HG03159 (cell line): ENCODE data around the gene TSPAN14.
"Not testable (repeated sequence)": the region's sequence is repeated elsewhere in the genome, so short reads cannot be mapped to it uniquely, and the experiment has no call there.

Experiments
- ATAC-seq: cut with Tn5 transposase; IDR thresholded peaks from one replicate; pipeline ENCODE4 v1.9.1; 2021; ENCODE audit warnings: mild to moderate bottlenecking, moderate library complexity; ENCODE audit not compliant: unreplicated experiment

TSPAN14 gene

DNA sequence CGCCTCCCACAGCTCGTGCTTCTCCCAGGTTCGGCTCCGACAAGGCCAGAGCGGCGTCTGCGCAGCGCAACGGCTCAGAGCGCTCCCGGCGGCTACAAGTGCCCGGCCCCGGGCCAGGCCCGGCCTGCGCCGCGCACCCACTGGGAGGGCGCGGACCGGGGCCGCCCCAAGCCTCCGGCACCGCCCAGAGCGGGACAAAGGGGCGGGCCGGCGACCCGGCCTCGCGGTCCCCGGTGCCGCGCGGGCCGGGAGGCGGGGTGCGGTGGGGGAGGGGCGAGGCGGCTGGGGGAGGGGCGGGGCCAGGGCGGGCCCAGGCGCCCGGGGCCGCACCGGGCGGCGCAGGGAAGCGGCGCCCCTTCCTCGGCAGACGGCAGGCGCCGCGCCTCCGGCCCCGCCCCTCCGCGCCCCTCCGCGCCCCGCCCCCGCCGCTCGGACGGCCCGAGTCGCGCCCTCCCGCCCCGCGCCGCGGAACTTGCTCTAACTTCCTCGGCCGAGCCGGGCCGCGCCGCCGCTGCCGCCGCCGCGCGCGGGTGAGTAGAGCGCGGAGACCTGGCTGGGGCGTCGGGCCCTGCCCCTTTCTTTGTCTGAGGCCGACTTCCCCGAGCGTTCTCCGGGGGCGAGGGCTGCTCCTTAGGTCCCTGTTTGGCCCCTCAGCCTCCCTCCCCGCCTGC lies at the start of gene TSPAN14:
Gene TSPAN14, plus strand, starts transcription at position 469 of the 671 bp plus-strand sequence. CDS start 34,924 bp downstream, outside the sequence.
- peak; percentile 61 for ATAC-seq

DNA sequence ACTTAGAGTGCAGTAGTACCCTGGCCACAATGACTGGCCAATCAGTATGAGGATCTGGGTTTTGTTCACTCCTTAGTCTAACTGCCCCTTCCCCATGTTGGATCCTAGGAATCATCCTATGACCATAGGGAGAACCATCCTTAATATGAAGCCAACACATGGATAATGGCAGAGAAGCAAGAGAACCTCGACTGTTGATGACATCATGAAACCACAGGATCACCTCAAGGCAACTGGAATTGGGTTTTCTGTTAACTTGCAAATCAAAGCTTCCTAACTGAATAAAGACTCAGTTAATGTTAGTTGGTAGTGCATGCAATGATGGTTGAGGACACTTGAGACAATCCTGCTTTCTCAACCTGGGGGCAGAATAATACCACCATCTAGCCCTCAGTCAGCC lies 49.1 kb upstream of the TSPAN14 start:
- no peak for ATAC-seq

GRCh38 chr10:80405626-80406025 lies 48.5 kb upstream of the TSPAN14 start:
- ATAC-seq, result no peak

GRCh38 chr10:80406204-80406603 lies 47.9 kb upstream of the TSPAN14 start:
- ATAC-seq, result no peak

GRCh38 chr10:80407812-80408241 lies 46.3 kb upstream of the TSPAN14 start:
- ATAC-seq, result peak; percentile 26

DNA sequence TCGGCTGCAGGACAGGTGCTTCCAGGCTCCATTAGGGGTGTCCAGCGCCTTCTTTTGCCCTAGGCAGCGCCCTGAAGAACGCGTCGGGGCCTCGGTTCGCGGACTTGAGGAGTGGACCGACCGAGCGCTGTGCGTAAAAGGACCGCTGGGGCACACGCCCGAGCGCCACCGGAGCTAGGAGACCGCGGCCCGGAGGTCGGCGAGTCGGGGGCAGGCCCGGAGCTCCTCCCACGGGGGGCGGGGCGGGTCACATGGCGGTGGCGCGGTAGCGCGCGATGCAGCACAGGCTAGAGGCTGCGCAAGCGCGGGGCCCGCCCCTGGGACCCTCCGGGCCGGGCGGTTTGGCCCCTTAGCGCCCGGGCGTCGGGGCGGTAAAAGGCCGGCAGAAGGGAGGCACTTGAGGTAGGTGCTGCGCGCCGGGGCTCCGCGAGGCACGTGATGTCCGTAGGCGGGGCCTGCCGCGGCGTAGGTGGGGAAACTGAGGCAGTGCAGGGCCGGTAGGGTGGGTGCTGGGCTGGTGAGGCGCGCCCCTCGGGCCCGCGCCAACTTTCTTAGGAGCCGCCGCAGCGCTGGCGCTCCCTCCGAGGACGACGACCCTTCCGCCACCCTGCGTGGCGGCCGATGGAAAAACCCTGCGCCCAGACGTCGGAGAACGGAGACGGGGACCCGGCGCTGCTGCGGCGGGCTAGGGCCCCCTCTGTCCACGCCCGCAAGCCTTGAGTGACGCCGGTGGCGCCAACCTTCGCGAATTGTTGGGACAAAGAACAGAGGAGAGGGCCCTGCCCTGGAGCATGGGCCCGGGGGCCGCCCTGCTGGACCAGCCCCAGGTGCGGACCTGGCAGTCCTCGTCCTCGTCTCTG lies 45.6 kb upstream of the TSPAN14 start, which contains the start of gene PRXL2A:
Gene PRXL2A, plus strand, starts transcription at position 310 of the 860 bp plus-strand sequence. CDS start 11,917 bp downstream, outside the sequence.
- ATAC-seq, result peak; percentile 91

- no peak for ATAC-seq
Observed at GRCh38 chr10:80409121-80409520, 45.0 kb upstream of the TSPAN14 start.

GRCh38 chr10:80410122-80410521 lies 44.0 kb upstream of the TSPAN14 start:
- ATAC-seq, result no peak

- no peak for ATAC-seq
Observed at GRCh38 chr10:80410578-80411145, 43.4 kb upstream of the TSPAN14 start.

DNA sequence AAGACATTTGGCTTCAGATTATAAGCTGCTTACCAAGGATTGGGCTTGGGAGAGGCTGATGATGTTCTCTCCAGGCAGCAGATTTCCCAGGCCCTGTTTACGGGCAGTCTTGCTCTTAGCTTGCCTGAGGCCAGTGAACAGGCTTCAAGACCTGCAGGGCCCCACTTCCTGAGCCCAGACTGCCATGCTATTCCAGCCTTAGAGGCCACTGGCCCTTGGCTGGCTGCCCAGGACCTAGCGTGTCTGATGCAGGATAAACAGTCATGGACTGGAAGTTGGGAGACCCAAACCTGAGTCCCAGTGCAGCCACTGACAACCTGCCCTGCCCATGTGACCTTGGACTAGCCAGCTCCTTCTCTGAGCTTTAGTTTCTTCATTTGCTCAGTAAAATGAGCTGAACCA lies 42.8 kb upstream of the TSPAN14 start:
- no peak for ATAC-seq

DNA sequence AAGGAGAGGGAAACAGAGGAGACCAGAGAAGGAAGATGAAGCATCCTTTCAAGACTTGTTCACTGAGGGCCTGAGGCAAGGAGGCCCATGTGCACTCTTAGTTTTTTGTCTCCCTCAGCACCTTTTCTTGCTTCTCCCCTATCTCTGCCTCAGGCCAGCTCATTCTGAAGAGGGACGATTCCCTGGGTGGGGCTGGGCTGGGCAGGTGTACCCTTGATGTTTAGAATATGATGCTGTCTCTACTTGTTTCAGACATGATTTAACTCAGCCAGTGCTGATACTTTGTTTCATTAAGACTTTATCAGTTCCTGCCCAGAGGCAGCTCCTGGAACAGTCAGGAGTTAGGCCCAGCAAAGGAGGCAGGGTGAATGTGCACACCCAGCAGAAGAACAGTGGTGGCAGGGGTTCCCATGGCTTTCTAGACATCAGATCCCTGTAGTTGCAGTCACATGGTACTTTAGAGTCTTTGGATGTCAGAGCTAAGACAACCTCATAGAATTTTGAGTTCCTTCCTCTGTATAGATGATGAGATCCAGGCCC lies 42.4 kb upstream of the TSPAN14 start:
- ATAC-seq, result no peak

DNA sequence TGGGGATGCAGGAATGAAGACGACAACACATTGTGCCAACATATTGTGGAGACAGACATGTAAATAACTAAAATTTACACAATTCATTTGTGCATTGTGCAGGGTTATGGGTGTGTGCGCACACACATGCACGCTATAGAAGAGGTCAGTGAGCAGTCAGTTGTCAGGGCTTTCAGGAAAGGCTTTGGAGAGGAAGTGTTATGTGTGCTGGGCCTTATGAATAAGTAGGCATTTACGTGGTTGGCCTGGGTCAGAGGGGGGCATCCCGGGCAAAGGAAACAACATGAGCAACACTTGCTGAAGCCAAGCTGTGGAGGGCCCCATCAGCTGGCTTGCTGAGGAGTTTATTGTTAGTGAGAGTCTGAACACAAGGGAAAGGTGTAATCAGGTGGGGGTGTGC lies 41.6 kb upstream of the TSPAN14 start:
- no peak for ATAC-seq

DNA sequence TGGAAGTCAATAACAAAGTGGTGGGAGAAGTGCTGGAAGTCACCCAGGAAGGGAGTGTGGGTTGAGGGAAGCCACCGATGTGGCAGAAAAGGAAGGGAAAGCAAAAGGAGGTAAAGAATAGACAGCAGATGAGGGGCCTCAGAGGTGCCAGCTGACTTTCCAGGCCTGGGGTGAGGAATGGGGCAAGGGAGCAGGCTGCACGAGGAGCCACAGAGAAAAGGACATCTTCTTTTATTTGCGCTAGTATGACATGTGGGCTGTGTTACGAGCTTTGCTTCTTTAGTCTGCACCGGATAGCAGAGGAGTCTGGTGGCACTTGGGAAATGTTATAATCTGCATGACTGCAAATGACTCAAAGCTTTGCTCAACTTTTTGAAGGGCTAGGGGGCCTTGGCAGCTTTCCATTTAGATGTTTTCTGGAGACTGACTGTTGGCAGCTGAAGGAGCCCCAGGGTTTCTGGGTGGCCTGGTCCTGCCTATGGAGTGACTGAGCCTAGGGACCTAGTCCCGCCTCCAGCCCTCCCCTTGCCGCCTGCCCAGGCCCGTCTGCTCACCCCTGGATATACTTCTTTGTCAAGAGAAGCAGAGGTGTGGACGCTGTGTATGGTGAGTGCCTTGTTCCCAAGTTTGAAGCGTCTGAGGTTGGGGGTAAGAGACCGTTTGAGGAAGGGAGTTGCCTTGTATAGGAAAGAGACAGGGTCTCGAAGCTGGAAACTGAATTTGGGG lies 40.7 kb upstream of the TSPAN14 start:
- ATAC-seq, result no peak

GRCh38 chr10:80414142-80414895 lies 39.8 kb upstream of the TSPAN14 start:
- ATAC-seq, result no peak

- ATAC-seq, result no peak
Observed at GRCh38 chr10:80415734-80416478, 38.2 kb upstream of the TSPAN14 start.

- no peak for ATAC-seq
Observed at GRCh38 chr10:80416479-80417098, 37.5 kb upstream of the TSPAN14 start.

GRCh38 chr10:80417256-80417655 lies 36.9 kb upstream of the TSPAN14 start:
- not testable (repeated sequence) for ATAC-seq

GRCh38 chr10:80421050-80421706 lies 32.9 kb upstream of the TSPAN14 start:
- ATAC-seq, result peak; percentile 20
